Measurements from ENCODE around the gene TTC27. TPM values are rescaled to one million over a fixed set of nuclear protein-coding genes. Genes with fewer than 3 reads are reported as not detected.

The TTC27 gene
- total RNA-seq, 4 donors from 2014 or later = 7.1 to 20.3 (median 10.4) TPM

DNA sequence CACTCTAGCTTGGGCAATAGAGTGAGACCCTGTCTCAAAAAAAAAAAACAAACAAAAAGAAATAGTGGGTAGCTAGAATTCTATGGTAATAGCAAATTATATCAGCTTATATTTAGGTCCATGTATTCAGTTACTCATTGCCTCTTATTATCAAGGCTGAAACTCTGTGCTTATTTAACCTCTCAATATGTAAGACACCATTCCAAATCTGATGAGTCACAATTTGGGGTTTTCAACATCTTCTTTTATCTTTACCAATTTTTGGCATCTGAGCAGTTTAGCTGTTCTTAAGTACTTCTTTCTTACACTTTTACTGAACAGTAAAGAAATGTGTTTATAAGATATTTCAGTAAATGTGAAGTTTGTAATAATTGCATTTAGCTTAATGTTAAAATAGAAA is 69.3 kb downstream of the TTC27 start:
- DNase-seq = no peak
- Histone ChIP-seq H3K36me3 (no peaks in the 10 kb centered on the region), H3K4me1 (no peaks in the 10 kb centered on the region), H3K4me3 (no peak overlapping the region), H3K27ac (no peak overlapping the region), H3K27me3 (no peaks in the 10 kb centered on the region), H3K9me3 (no peaks in the 10 kb centered on the region)
- TF ChIP-seq, protein P1, sequence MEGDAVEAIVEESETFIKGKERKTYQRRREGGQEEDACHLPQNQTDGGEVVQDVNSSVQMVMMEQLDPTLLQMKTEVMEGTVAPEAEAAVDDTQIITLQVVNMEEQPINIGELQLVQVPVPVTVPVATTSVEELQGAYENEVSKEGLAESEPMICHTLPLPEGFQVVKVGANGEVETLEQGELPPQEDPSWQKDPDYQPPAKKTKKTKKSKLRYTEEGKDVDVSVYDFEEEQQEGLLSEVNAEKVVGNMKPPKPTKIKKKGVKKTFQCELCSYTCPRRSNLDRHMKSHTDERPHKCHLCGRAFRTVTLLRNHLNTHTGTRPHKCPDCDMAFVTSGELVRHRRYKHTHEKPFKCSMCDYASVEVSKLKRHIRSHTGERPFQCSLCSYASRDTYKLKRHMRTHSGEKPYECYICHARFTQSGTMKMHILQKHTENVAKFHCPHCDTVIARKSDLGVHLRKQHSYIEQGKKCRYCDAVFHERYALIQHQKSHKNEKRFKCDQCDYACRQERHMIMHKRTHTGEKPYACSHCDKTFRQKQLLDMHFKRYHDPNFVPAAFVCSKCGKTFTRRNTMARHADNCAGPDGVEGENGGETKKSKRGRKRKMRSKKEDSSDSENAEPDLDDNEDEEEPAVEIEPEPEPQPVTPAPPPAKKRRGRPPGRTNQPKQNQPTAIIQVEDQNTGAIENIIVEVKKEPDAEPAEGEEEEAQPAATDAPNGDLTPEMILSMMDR (IDR thresholded peaks at IDR 0.05) = no peak
- no peak for TF ChIP-seq EP300 (IDR thresholded peaks at IDR 0.05; ENCODE audit: low read depth)
- TF ChIP-seq POLR2AphosphoS5 (IDR thresholded peaks at IDR 0.05) = no peak
- TF ChIP-seq POLR2A (IDR thresholded peaks at IDR 0.05) = no peak
- in situ Hi-C loops (cut with MboI; ENCODE audit: low pct_ligation_motif_present in 1 of 4, low pct_unique_long_range_greater_than_20kb in 1 of 4, low sequenced_read_pairs in 3 of 4) (no loop called here), intact Hi-C loops (cut with DNase I; ENCODE audit: low total_unique reads) (no loop called here)

DNA sequence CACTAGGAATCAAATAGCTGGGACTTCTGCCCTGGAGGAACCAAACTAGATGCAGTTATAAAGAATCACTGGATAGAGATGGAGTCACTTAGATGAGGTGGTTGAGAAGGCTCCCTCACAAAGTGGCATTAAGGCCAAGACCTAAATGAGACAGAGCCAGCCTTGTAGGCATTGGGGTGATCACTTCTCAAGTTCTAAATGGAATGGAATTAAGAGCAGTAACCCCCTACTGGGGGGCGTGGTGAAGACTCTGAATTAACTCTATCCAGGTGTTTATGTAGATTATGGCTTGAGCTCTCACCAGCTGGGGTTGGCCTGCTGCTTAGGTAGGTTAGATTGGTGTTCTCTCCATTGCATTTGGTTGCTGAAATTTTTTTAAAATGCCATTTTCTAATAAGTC is 71.3 kb downstream of the TTC27 start:
- 100% methylated on average over 1 of the region's 1 CpG; no CpG with 5 or more reads in 1 of the 2 donors for WGBS, 2 donors (ENCODE audit: low coverage in 1 of 2)
- no peaks in the 10 kb centered on the region for H3K9me3 ChIP-seq
- no peaks in the 10 kb centered on the region for H3K27me3 ChIP-seq
- no peak overlapping the region for H3K4me3 ChIP-seq
- no peak for TF ChIP-seq EP300 (IDR thresholded peaks at IDR 0.05; ENCODE audit: low read depth)
- TF ChIP-seq POLR2AphosphoS5 (IDR thresholded peaks at IDR 0.05) = no peak
- TF ChIP-seq POLR2A (IDR thresholded peaks at IDR 0.05) = no peak
- no peaks in the 10 kb centered on the region for H3K4me1 ChIP-seq
- no peak for DNase-seq
- no peak overlapping the region for H3K27ac ChIP-seq
- in situ Hi-C loops (cut with MboI; ENCODE audit: low pct_ligation_motif_present in 1 of 4, low pct_unique_long_range_greater_than_20kb in 1 of 4, low sequenced_read_pairs in 3 of 4) = no loop called here
- H3K36me3 ChIP-seq = peaks cover 0 to 12% (median 0%) of the 10 kb centered on the region in 4 donors
- intact Hi-C loops (cut with DNase I; ENCODE audit: low total_unique reads) = no loop called here

DNA sequence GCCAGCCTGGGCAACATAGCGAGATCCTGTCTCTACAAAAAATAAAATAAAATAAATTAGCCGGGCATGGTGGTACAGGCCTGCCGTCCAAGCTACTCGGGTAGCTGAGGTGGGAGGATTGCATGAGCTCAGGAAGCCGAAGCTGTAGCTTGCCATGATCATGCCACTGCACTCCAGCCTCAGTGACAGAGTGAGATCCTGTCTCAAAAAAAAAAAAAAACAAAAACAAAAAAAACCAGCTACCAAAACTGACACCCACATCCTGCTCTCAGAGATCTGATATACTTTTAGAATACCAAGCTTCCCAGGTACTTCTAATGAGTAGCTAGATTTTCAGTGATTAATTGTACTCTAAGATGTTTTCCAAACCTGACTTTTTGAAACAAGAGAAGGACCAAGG is 74.0 kb downstream of the TTC27 start:
- in situ Hi-C loops (cut with MboI; ENCODE audit: low pct_ligation_motif_present in 1 of 4, low pct_unique_long_range_greater_than_20kb in 1 of 4, low sequenced_read_pairs in 3 of 4) = no loop called here
- Histone ChIP-seq H3K27ac (no peak overlapping the region), H3K9me3 (no peaks in the 10 kb centered on the region), H3K27me3 (no peaks in the 10 kb centered on the region), H3K36me3 (peaks cover 0 to 12% (median 0%) of the 10 kb centered on the region in 4 donors), H3K4me3 (no peak overlapping the region), H3K4me1 (no peaks in the 10 kb centered on the region)
- no peak for DNase-seq
- no peak for TF ChIP-seq POLR2A (IDR thresholded peaks at IDR 0.05)
- no peak for TF ChIP-seq EP300 (IDR thresholded peaks at IDR 0.05; ENCODE audit: low read depth)
- TF ChIP-seq POLR2AphosphoS5 (IDR thresholded peaks at IDR 0.05) = no peak
- TF ChIP-seq, protein P1 (IDR thresholded peaks at IDR 0.05) = no peak
- intact Hi-C loops (cut with DNase I; ENCODE audit: low total_unique reads) = no loop called here
- 96% methylated on average over 4 to 5 of the region's 5 CpGs for WGBS, 2 donors (ENCODE audit: low coverage in 1 of 2)

DNA sequence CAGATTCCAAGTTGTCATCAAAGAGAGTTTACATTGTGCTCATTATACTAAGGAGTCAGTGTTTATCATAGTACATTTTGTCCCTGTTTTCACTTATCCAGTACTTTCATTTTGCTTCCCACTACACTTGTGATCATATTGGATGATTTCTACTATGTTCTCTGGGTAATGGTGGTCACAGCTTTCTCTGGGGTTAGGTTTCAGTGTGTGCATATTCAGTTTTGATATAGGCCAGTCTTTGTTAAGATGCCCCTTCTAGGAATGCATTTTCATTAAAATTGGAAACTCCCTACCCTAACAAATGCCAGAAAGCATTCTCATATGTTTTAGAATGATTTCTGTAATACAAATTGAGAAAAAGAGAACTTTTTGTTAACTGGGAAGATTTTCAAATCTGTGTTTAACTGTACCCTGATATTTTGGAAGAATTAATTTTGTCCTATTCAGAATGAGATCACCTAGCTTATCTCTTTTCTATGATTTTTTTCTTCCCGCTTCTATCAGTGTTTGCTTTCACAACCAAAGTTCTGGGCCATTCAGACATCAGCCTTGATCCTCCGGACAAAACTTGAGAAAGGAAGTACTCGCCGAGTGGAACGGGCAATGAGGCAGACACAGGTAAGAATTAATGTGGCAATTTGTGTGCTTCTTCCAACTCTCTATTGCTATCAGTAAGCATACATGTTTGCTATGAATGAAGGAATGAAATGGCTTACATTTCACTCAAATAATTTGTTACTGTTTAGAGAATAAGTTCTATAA is 74.6 kb downstream of the TTC27 start:
- no peaks in the 10 kb centered on the region for H3K27me3 ChIP-seq
- no peak for TF ChIP-seq POLR2A (IDR thresholded peaks at IDR 0.05)
- no peak overlapping the region for H3K4me3 ChIP-seq
- no peak for DNase-seq
- in situ Hi-C loops (cut with MboI; ENCODE audit: low pct_ligation_motif_present in 1 of 4, low pct_unique_long_range_greater_than_20kb in 1 of 4, low sequenced_read_pairs in 3 of 4) (no loop called here), intact Hi-C loops (cut with DNase I; ENCODE audit: low total_unique reads) (no loop called here)
- no peaks in the 10 kb centered on the region for H3K4me1 ChIP-seq
- H3K27ac ChIP-seq = no peak overlapping the region
- 78 to 97% methylated on average over 5 of the region's 5 CpGs for WGBS, 2 donors (ENCODE audit: low coverage in 1 of 2)
- peaks cover 0 to 12% (median 0%) of the 10 kb centered on the region in 4 donors for H3K36me3 ChIP-seq
- no peaks in the 10 kb centered on the region for H3K9me3 ChIP-seq

DNA sequence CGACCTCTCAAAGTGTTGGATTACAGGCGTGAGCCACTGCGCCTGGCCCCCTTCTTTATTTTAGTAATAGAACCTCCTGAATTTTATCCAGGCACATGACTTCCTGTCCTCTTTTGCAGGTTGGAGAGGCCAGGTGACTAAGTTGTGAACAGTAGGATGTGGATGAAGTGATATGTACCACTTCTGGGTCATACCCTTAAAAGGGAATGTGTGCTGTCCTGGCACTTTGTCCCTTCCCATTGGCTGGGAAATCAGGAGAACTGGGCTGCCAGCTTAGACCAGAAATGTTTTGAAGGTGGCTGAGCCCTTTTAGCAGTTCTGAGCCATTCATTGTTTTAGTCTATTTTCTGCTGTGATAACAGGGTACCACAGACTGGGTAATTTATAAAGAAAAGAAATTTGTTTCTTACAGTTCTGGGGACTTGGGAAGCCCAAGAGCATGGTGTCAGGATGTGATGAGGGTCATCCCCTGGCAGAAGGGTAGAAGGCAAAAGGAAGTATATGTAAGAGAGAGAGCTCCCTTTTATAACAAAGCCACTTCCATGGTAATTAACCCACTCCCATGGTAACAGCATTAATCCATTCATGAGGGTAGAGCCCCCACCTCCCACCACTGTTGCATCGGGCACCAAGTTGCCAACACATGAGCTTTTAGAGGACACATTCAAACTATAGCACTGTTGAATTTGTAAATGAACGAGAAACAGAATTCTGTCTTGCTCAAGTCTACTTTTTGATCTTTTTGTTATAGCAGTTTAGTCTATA is 79.1 kb downstream of the TTC27 start:
- Histone ChIP-seq H3K4me3 (no peak overlapping the region), H3K27me3 (no peaks in the 10 kb centered on the region), H3K27ac (no peak overlapping the region), H3K36me3 (peaks cover 0 to 12% (median 0%) of the 10 kb centered on the region in 4 donors), H3K4me1 (peaks cover 0 to 3% (median 0%) of the 10 kb centered on the region in 4 donors), H3K9me3 (no peaks in the 10 kb centered on the region)
- no peak for DNase-seq
- TF ChIP-seq POLR2A (IDR thresholded peaks at IDR 0.05) = no peak
- TF ChIP-seq EP300 (IDR thresholded peaks at IDR 0.05; ENCODE audit: low read depth) = no peak
- TF ChIP-seq, protein P1 (IDR thresholded peaks at IDR 0.05) = no peak
- no peak for TF ChIP-seq POLR2AphosphoS5 (IDR thresholded peaks at IDR 0.05)
- in situ Hi-C loops (cut with MboI; ENCODE audit: low pct_ligation_motif_present in 1 of 4, low pct_unique_long_range_greater_than_20kb in 1 of 4, low sequenced_read_pairs in 3 of 4) (no loop called here), intact Hi-C loops (cut with DNase I; ENCODE audit: low total_unique reads) (no loop called here)
- 76 to 85% methylated on average over 3 to 5 of the region's 5 CpGs for WGBS, 2 donors (ENCODE audit: low coverage in 1 of 2)
